HG02970 (cell line): ENCODE results near the gene KLRD1.
"Not testable (repeated sequence)": the region's sequence is repeated elsewhere in the genome, so short reads cannot be mapped to it uniquely, and the experiment has no call there.

Experiments used
- ATAC-seq: cut with Tn5 transposase; IDR thresholded peaks from one replicate; pipeline ENCODE4 v1.9.1; 2021; ENCODE audit warnings: mild to moderate bottlenecking, moderate library complexity, moderate number of reproducible peaks; ENCODE audit not compliant: unreplicated experiment, low FRiP score

The KLRD1 gene

GRCh38 chr12:10336196-10336595 lies 28.5 kb downstream of the KLRD1 start:
- not testable (repeated sequence) for ATAC-seq

- ATAC-seq = not testable (repeated sequence)
Observed at GRCh38 chr12:10338470-10338869, 30.8 kb downstream of the KLRD1 start.

GRCh38 chr12:10339053-10339840 lies 31.6 kb downstream of the KLRD1 start:
- ATAC-seq = no peak

- ATAC-seq = not testable (repeated sequence)
Observed at GRCh38 chr12:10340946-10341345, 33.3 kb downstream of the KLRD1 start.

GRCh38 chr12:10341892-10342509 lies 34.3 kb downstream of the KLRD1 start:
- no peak for ATAC-seq

- not testable (repeated sequence) for ATAC-seq
Observed at GRCh38 chr12:10351457-10351856, 43.8 kb downstream of the KLRD1 start.

GRCh38 chr12:10354071-10354470 lies 46.4 kb downstream of the KLRD1 start:
- ATAC-seq = no peak

- ATAC-seq = no peak
Observed at GRCh38 chr12:10354502-10354901, 46.8 kb downstream of the KLRD1 start.

GRCh38 chr12:10358131-10358530 lies 50.5 kb downstream of the KLRD1 start:
- no peak for ATAC-seq

- no peak for ATAC-seq
Observed at GRCh38 chr12:10358969-10359368, 51.3 kb downstream of the KLRD1 start.

- ATAC-seq = no peak
Observed at GRCh38 chr12:10361084-10361483, 53.4 kb downstream of the KLRD1 start.

GRCh38 chr12:10361622-10362021 lies 54.0 kb downstream of the KLRD1 start:
- no peak for ATAC-seq

GRCh38 chr12:10362325-10362724 lies 54.7 kb downstream of the KLRD1 start:
- ATAC-seq = no peak

- ATAC-seq = no peak
Observed at GRCh38 chr12:10362828-10363657, 55.4 kb downstream of the KLRD1 start.

- ATAC-seq = no peak
Observed at GRCh38 chr12:10363658-10363913, 55.9 kb downstream of the KLRD1 start.

- ATAC-seq = peak; percentile 65
Observed at GRCh38 chr12:10363914-10364814, 56.5 kb downstream of the KLRD1 start.

GRCh38 chr12:10364815-10365622 lies 57.3 kb downstream of the KLRD1 start:
- peak; percentile 39 for ATAC-seq

GRCh38 chr12:10365696-10366405 lies 58.2 kb downstream of the KLRD1 start:
- ATAC-seq = no peak

GRCh38 chr12:10366875-10367274 lies 59.2 kb downstream of the KLRD1 start:
- ATAC-seq = no peak
